Measurements from ENCODE around the gene ASPSCR1. TPM values are rescaled to one million over a fixed set of nuclear protein-coding genes. Genes with fewer than 3 reads are reported as not detected.

ASPSCR1 gene
- total and polyA plus RNA-seq, 2 of the 4 experiments (the other 2 are of a cell fraction) = 7.2 to 17.2 TPM

- no peak overlapping the region for H2BK20ac ChIP-seq (ENCODE audit: low read depth, low read length)
- WGBS, 2 experiments (ENCODE audit: extremely low coverage in 2 of 2, insufficient read length in 1 of 2) = 85% methylated on average over 15 of the region's 30 CpGs; no CpG with 5 or more reads in 1 of the 2 experiments
- H2AK5ac ChIP-seq (ENCODE audit: low read depth, low read length) = peak overlapping the region; percentile 90
- peak overlapping the region; percentile 46 for H4K91ac ChIP-seq (ENCODE audit: insufficient read depth, low read depth, low read length)
- H3K4me2 ChIP-seq (ENCODE audit: low read depth, low read length) = no peak overlapping the region
- no peak overlapping the region for H4K8ac ChIP-seq (ENCODE audit: low read depth in 2 of 2, low read length in 2 of 2)
- CTCF ChIA-PET = no interaction called here
- H3K9ac ChIP-seq (ENCODE audit: low read depth, low read length) = no peak overlapping the region
- peaks cover 11 to 33% of the 10 kb centered on the region in 2 experiments; a peak in 3 of 4 replicates for H3K79me1 ChIP-seq (ENCODE audit: low read depth in 1 of 2, low read length in 2 of 2)
- dilution Hi-C loops (cut with HindIII; ENCODE audit: low sequenced_read_pairs, unreplicated experiment) = no loop called here
- no peak overlapping the region for H4K5ac ChIP-seq (ENCODE audit: low read depth, low read length)
- POLR2A ChIA-PET (ENCODE audit: unreplicated experiment) = no interaction called here
- H2BK5ac ChIP-seq (ENCODE audit: low read depth, low read length, poor library complexity, severe bottlenecking) = no peak overlapping the region
- H2BK15ac ChIP-seq (ENCODE audit: low read depth, low read length) = no peak overlapping the region
- peaks cover 18% of the 10 kb centered on the region for H3K9me1 ChIP-seq (ENCODE audit: insufficient read depth, low read length)
- no peak overlapping the region for H3K56ac ChIP-seq (ENCODE audit: extremely low read depth, insufficient read depth, low read length)
- ATAC-seq (ENCODE audit: low read depth) = no peak
- intact Hi-C loops (cut with micrococcal nuclease) = no loop called here
- peaks cover 27% of the 10 kb centered on the region for H3K4me1 ChIP-seq (ENCODE audit: control insufficient read depth, insufficient read depth, low read length)
- H4K20me1 ChIP-seq (ENCODE audit: insufficient read depth, low read length) = peaks cover 3% of the 10 kb centered on the region; the same call in 1 of the 2 replicates
- H3K4ac ChIP-seq (ENCODE audit: low read depth, low read length) = peak overlapping the region; percentile 69
- no TSS peak for BruUV-seq (replicated peaks)
- H3K27ac ChIP-seq (ENCODE audit: insufficient read depth, low read length) = no peak overlapping the region
- in situ Hi-C loops (cut with MboI; ENCODE audit: low sequenced_read_pairs) = no loop called here
- no peak overlapping the region for H3K23ac ChIP-seq (ENCODE audit: low read depth, low read length)
- H2AFZ ChIP-seq (replicated peaks; ENCODE audit: low read length, poor library complexity) = peak overlapping the region; percentile 1
- peak overlapping the region; percentile 84 for H2AK9ac ChIP-seq (replicated peaks; ENCODE audit: low read depth, low read length, poor library complexity)
- no peaks in the 10 kb centered on the region for H3K27me3 ChIP-seq (ENCODE audit: control insufficient read depth, insufficient read depth, low read length)
- H3K36me3 ChIP-seq (ENCODE audit: control insufficient read depth, insufficient read depth, low read length) = no peaks in the 10 kb centered on the region
- peak overlapping the region; percentile 25 for H2BK120ac ChIP-seq (ENCODE audit: low read depth, low read length)
- no peak overlapping the region for H3K18ac ChIP-seq (ENCODE audit: low read depth, low read length)
- H3K9me3 ChIP-seq (ENCODE audit: control insufficient read depth, insufficient read depth, low read length) = no peaks in the 10 kb centered on the region
- H3K14ac ChIP-seq (replicated peaks; ENCODE audit: low read depth, low read length) = peak overlapping the region; percentile 55; the same call in 1 of the 2 replicates
- TF ChIP-seq NFE2L2 (IDR thresholded peaks at IDR 0.05; ENCODE audit: low read depth, low read length) = no peak
- no peak for TF ChIP-seq FOS (IDR thresholded peaks at IDR 0.05; ENCODE audit: low read depth, low read length)
- no peak for TF ChIP-seq MAZ (IDR thresholded peaks at IDR 0.05; ENCODE audit: borderline replicate concordance, low read depth, low read length)
- TF ChIP-seq RCOR1 (IDR thresholded peaks at IDR 0.05; ENCODE audit: insufficient replicate concordance, low read length) = no peak
- TF ChIP-seq MXI1 (IDR thresholded peaks at IDR 0.05; ENCODE audit: borderline replicate concordance, low read depth, low read length) = no peak
- no peak for TF ChIP-seq RFX5 (IDR thresholded peaks at IDR 0.05; ENCODE audit: low read depth, low read length)
- TF ChIP-seq MAFK (IDR thresholded peaks at IDR 0.05; ENCODE audit: low read depth, low read length) = no peak
- TF ChIP-seq CTCF (conservative IDR thresholded peaks at IDR 0.05; ENCODE audit: low read depth, low read length) = no peak
- no peak for TF ChIP-seq POLR2A (IDR thresholded peaks at IDR 0.05; ENCODE audit: low read depth, low read length)
- no peak for TF ChIP-seq SMC3 (IDR thresholded peaks at IDR 0.05; ENCODE audit: low read depth, low read length)
- no peak for TF ChIP-seq BHLHE40 (IDR thresholded peaks at IDR 0.05; ENCODE audit: low read depth, low read length)
- DNase-seq = no peak
- no peak overlapping the region for H3K4me3 ChIP-seq (ENCODE audit: insufficient read depth, low read depth, low read length)
These were observed 28.4 kb downstream of the ASPSCR1 start for GRCh38 chr17:82005701-82006348.
